ENCODE results near the gene NTSR1. TPM values are rescaled to one million over a fixed set of nuclear protein-coding genes. Genes with fewer than 3 reads are reported as not detected.
A peak's percentile ranks its signal among the peaks of the same experiment; 100 is the strongest.

NTSR1 gene
- total and polyA plus RNA-seq, 4 experiments from 2014 or later: 0.30 to 0.38 TPM; not detected in 2

- H3K36me3 Mint-ChIP-seq: no peaks in the 10 kb centered on the region
- CTCF ChIA-PET (ENCODE audit: partially characterized antibody): no interaction called here
Observed at GRCh38 chr20:62704341-62704948, 4.2 kb upstream of the NTSR1 start.

GRCh38 chr20:62705627-62706026 lies 3.0 kb upstream of the NTSR1 start:
- H3K27ac ChIP-seq (ENCODE audit: low read depth, low read length): no peak overlapping the region
- H3K4me3 ChIP-seq (ENCODE audit: low read length in 2 of 2): no peak overlapping the region
- H3K27ac Mint-ChIP-seq: no peak overlapping the region
- H3K9me3 Mint-ChIP-seq: no peaks in the 10 kb centered on the region
- CTCF ChIA-PET (ENCODE audit: partially characterized antibody): no interaction called here
- peaks cover 15% of the 10 kb centered on the region for H3K27me3 ChIP-seq (ENCODE audit: insufficient read depth, low read length)
- H3K9me3 ChIP-seq (ENCODE audit: control insufficient read depth in 1 of 2, low read length in 2 of 2): no peaks in the 10 kb centered on the region
- peaks cover 8% of the 10 kb centered on the region for H3K4me1 ChIP-seq (ENCODE audit: insufficient read depth, low read length)
- H3K4me1 Mint-ChIP-seq: peaks cover 2 to 22% (median 11%) of the 10 kb centered on the region in 4 donors
- no peak for DNase-seq
- intact Hi-C loops (cut with micrococcal nuclease): no loop called here
- H3K4me3 Mint-ChIP-seq: no peak overlapping the region
- POLR2A ChIA-PET (ENCODE audit: partially characterized antibody): interaction anchor here (1.8 kb wide), 1 partner anchor 34 kb away, joined by 7 read pairs; no protein-coding TSS in a partner anchor
- H3K27me3 Mint-ChIP-seq: peaks cover 12 to 17% of the 10 kb centered on the region in 2 donors
- H3K36me3 Mint-ChIP-seq: no peaks in the 10 kb centered on the region
- H3K36me3 ChIP-seq (ENCODE audit: insufficient read depth, low read length): no peaks in the 10 kb centered on the region

More at GRCh38 chr20:62704341-62704948, 4.2 kb upstream of the NTSR1 start:
- peaks cover 7 to 10% of the 10 kb centered on the region in 2 donors for H3K27me3 Mint-ChIP-seq
- DNase-seq: no peak
- no peaks in the 10 kb centered on the region for H3K9me3 Mint-ChIP-seq
- Histone ChIP-seq H3K9me3 (ENCODE audit: control insufficient read depth in 1 of 2, low read length in 2 of 2) (no peaks in the 10 kb centered on the region), H3K36me3 (ENCODE audit: insufficient read depth, low read length) (no peaks in the 10 kb centered on the region), H3K27ac (ENCODE audit: low read depth, low read length) (no peak overlapping the region), H3K27me3 (ENCODE audit: insufficient read depth, low read length) (peaks cover 7% of the 10 kb centered on the region), H3K4me1 (ENCODE audit: insufficient read depth, low read length) (peaks cover 8% of the 10 kb centered on the region), H3K4me3 (ENCODE audit: low read length in 2 of 2) (no peak overlapping the region)
- H3K4me3 Mint-ChIP-seq: no peak overlapping the region
- POLR2A ChIA-PET (ENCODE audit: partially characterized antibody): interaction anchor here (0.7 to 1.9 kb wide), 4 partner anchors 36 to 120 kb away, joined by 3 to 6 read pairs (median 4); no protein-coding TSS in a partner anchor
- intact Hi-C loops (cut with micrococcal nuclease): no loop called here
- peaks cover 2 to 12% (median 9%) of the 10 kb centered on the region in 4 donors for H3K4me1 Mint-ChIP-seq
- no peak overlapping the region for H3K27ac Mint-ChIP-seq

GRCh38 chr20:62706344-62706743 lies 2.3 kb upstream of the NTSR1 start:
- peaks cover 2 to 22% (median 11%) of the 10 kb centered on the region in 4 donors for H3K4me1 Mint-ChIP-seq
- Histone ChIP-seq H3K4me1 (ENCODE audit: insufficient read depth, low read length) (peaks cover 8% of the 10 kb centered on the region), H3K36me3 (ENCODE audit: insufficient read depth, low read length) (no peaks in the 10 kb centered on the region), H3K4me3 (ENCODE audit: low read length in 2 of 2) (no peak overlapping the region), H3K9me3 (ENCODE audit: control insufficient read depth in 1 of 2, low read length in 2 of 2) (no peaks in the 10 kb centered on the region), H3K27ac (ENCODE audit: low read depth, low read length) (no peak overlapping the region), H3K27me3 (ENCODE audit: insufficient read depth, low read length) (peaks cover 19% of the 10 kb centered on the region)
- no peaks in the 10 kb centered on the region for H3K9me3 Mint-ChIP-seq
- ChIA-PET POLR2A (ENCODE audit: partially characterized antibody) (interaction anchor here (1.8 kb wide), 1 partner anchor 33 kb away, joined by 7 read pairs; no protein-coding TSS in a partner anchor), CTCF (ENCODE audit: partially characterized antibody) (no interaction called here)
- H3K4me3 Mint-ChIP-seq: no peak overlapping the region
- H3K36me3 Mint-ChIP-seq: no peaks in the 10 kb centered on the region
- peaks cover 12 to 17% of the 10 kb centered on the region in 2 donors for H3K27me3 Mint-ChIP-seq
- no peak for DNase-seq
- no peak overlapping the region for H3K27ac Mint-ChIP-seq
- intact Hi-C loops (cut with micrococcal nuclease): no loop called here

GRCh38 chr20:62706857-62707256 lies 1.8 kb upstream of the NTSR1 start:
- no peak for DNase-seq
- intact Hi-C loops (cut with micrococcal nuclease): no loop called here
- Mint-ChIP-seq H3K9me3 (no peaks in the 10 kb centered on the region), H3K27ac (no peak overlapping the region), H3K36me3 (no peaks in the 10 kb centered on the region), H3K27me3 (peaks cover 12 to 17% of the 10 kb centered on the region in 2 donors), H3K4me3 (no peak overlapping the region), H3K4me1 (peaks cover 2 to 22% (median 11%) of the 10 kb centered on the region in 4 donors)
- H3K4me1 ChIP-seq (ENCODE audit: insufficient read depth, low read length): peaks cover 8% of the 10 kb centered on the region
- no peak overlapping the region for H3K27ac ChIP-seq (ENCODE audit: low read depth, low read length)
- H3K9me3 ChIP-seq (ENCODE audit: control insufficient read depth in 1 of 2, low read length in 2 of 2): no peaks in the 10 kb centered on the region
- H3K27me3 ChIP-seq (ENCODE audit: insufficient read depth, low read length): peaks cover 19% of the 10 kb centered on the region
- no peaks in the 10 kb centered on the region for H3K36me3 ChIP-seq (ENCODE audit: insufficient read depth, low read length)
- CTCF ChIA-PET (ENCODE audit: partially characterized antibody): no interaction called here
- POLR2A ChIA-PET (ENCODE audit: partially characterized antibody): interaction anchor here (1.8 kb wide), 1 partner anchor 33 kb away, joined by 7 read pairs; no protein-coding TSS in a partner anchor
- H3K4me3 ChIP-seq (ENCODE audit: low read length in 2 of 2): no peak overlapping the region

GRCh38 chr20:62707276-62707920 lies 1.2 kb upstream of the NTSR1 start:
- no peak overlapping the region for H3K4me3 ChIP-seq (ENCODE audit: low read length in 2 of 2)
- no peak for DNase-seq
- CTCF ChIA-PET (ENCODE audit: partially characterized antibody): no interaction called here
- H3K9me3 ChIP-seq (ENCODE audit: control insufficient read depth in 1 of 2, low read length in 2 of 2): no peaks in the 10 kb centered on the region
- Mint-ChIP-seq H3K27ac (no peak overlapping the region), H3K9me3 (no peaks in the 10 kb centered on the region), H3K4me1 (peaks cover 2 to 22% (median 11%) of the 10 kb centered on the region in 4 donors), H3K36me3 (no peaks in the 10 kb centered on the region), H3K27me3 (peaks cover 12 to 17% of the 10 kb centered on the region in 2 donors), H3K4me3 (peak overlapping the region in 1 of 8 donors; percentile 79)
- peaks cover 19% of the 10 kb centered on the region for H3K27me3 ChIP-seq (ENCODE audit: insufficient read depth, low read length)
- no peaks in the 10 kb centered on the region for H3K36me3 ChIP-seq (ENCODE audit: insufficient read depth, low read length)
- no peak overlapping the region for H3K27ac ChIP-seq (ENCODE audit: low read depth, low read length)
- POLR2A ChIA-PET (ENCODE audit: partially characterized antibody): interaction anchor here (1.5 to 1.8 kb wide), 2 partner anchors 32 to 33 kb away, joined by 4 to 7 read pairs; no protein-coding TSS in a partner anchor
- H3K4me1 ChIP-seq (ENCODE audit: insufficient read depth, low read length): peaks cover 8% of the 10 kb centered on the region
- intact Hi-C loops (cut with micrococcal nuclease): no loop called here

- no peak overlapping the region for H3K27ac Mint-ChIP-seq
- peak overlapping the region in 7 of 8 donors; percentile 27 to 79 (median 56) for H3K4me3 Mint-ChIP-seq
- DNase-seq: no peak
- Histone ChIP-seq H3K36me3 (ENCODE audit: insufficient read depth, low read length) (no peaks in the 10 kb centered on the region), H3K4me3 (ENCODE audit: low read length in 2 of 2) (peak overlapping the region in 1 of 2 donors; percentile 6), H3K4me1 (ENCODE audit: insufficient read depth, low read length) (peaks cover 8% of the 10 kb centered on the region), H3K27ac (ENCODE audit: low read depth, low read length) (no peak overlapping the region), H3K9me3 (ENCODE audit: control insufficient read depth in 1 of 2, low read length in 2 of 2) (no peaks in the 10 kb centered on the region), H3K27me3 (ENCODE audit: insufficient read depth, low read length) (peaks cover 19% of the 10 kb centered on the region)
- peaks cover 12 to 17% of the 10 kb centered on the region in 2 donors for H3K27me3 Mint-ChIP-seq
- H3K4me1 Mint-ChIP-seq: peaks cover 2 to 22% (median 11%) of the 10 kb centered on the region in 4 donors
- ChIA-PET POLR2A (ENCODE audit: partially characterized antibody) (interaction anchor here (1.5 kb wide), 1 partner anchor 32 kb away, joined by 4 read pairs; no protein-coding TSS in a partner anchor), CTCF (ENCODE audit: partially characterized antibody) (no interaction called here)
- H3K9me3 Mint-ChIP-seq: no peaks in the 10 kb centered on the region
- intact Hi-C loops (cut with micrococcal nuclease): no loop called here
- H3K36me3 Mint-ChIP-seq: no peaks in the 10 kb centered on the region
Observed at GRCh38 chr20:62707921-62708521, 615 bp upstream of the NTSR1 start.

GRCh38 chr20:62709537-62709905 lies 885 bp downstream of the NTSR1 start:
- Mint-ChIP-seq H3K9me3 (no peaks in the 10 kb centered on the region), H3K27ac (no peak overlapping the region), H3K36me3 (no peaks in the 10 kb centered on the region), H3K4me1 (peaks cover 3 to 23% (median 14%) of the 10 kb centered on the region in 4 donors), H3K27me3 (peaks cover 12 to 16% of the 10 kb centered on the region in 2 donors), H3K4me3 (no peak overlapping the region)
- no peak for DNase-seq
- H3K36me3 ChIP-seq (ENCODE audit: insufficient read depth, low read length): no peaks in the 10 kb centered on the region
- H3K27me3 ChIP-seq (ENCODE audit: insufficient read depth, low read length): peaks cover 19% of the 10 kb centered on the region
- H3K9me3 ChIP-seq (ENCODE audit: control insufficient read depth in 1 of 2, low read length in 2 of 2): no peaks in the 10 kb centered on the region
- no peak overlapping the region for H3K27ac ChIP-seq (ENCODE audit: low read depth, low read length)
- intact Hi-C loops (cut with micrococcal nuclease): no loop called here
- ChIA-PET CTCF (ENCODE audit: partially characterized antibody) (no interaction called here), POLR2A (ENCODE audit: partially characterized antibody) (no interaction called here)
- peaks cover 4% of the 10 kb centered on the region for H3K4me1 ChIP-seq (ENCODE audit: insufficient read depth, low read length)
- H3K4me3 ChIP-seq (ENCODE audit: low read length in 2 of 2): no peak overlapping the region
